Natural killer cell (primary cell): ENCODE measurements around the gene ATP5F1E. TPM values are rescaled to one million over a fixed set of nuclear protein-coding genes. Genes with fewer than 3 reads are reported as not detected.
"Not testable (repeated sequence)": the region's sequence is repeated elsewhere in the genome, so short reads cannot be mapped to it uniquely, and the experiment has no call there.

Experiments used
- ATAC-seq, 3 donors: fragments of 150-1000 bp in 2 of 3; fragments of 200-7000 bp in 1 of 3; cut with Tn5 transposase; 1 replicate in 1 of 3; 2 replicates in 2 of 3; pipeline ENCODE4 v1.10.0; 2021; ENCODE audit warnings: mild to moderate bottlenecking in 2 of 3, moderate library complexity in 2 of 3
- DNase-seq, 2 donors: peaks; one replicate each; pipeline versions ENCODE4 v3.0.0 to v3.0.0-alpha.2; 2013 to 2021; ENCODE audit warnings: mixed read lengths in 1 of 2
- H3K27ac ChIP-seq: one replicate; pipeline ENCODE4 v1.5.1; 2013; ENCODE audit warnings: mild to moderate bottlenecking, low read length
- H3K27me3 ChIP-seq: one replicate; pipeline ENCODE4 v1.6.1; 2013; ENCODE audit warnings: low read length; ENCODE audit not compliant: control insufficient read depth, insufficient read depth
- H3K36me3 ChIP-seq: one replicate; pipeline ENCODE4 v1.6.1; 2013; ENCODE audit warnings: low read length; ENCODE audit not compliant: control insufficient read depth, insufficient read depth
- H3K4me1 ChIP-seq: one replicate; pipeline ENCODE4 v1.6.1; 2013; ENCODE audit warnings: low read length; ENCODE audit not compliant: control insufficient read depth, insufficient read depth
- H3K4me3 ChIP-seq: one replicate; pipeline ENCODE4 v1.5.1; 2013; ENCODE audit warnings: low read length
- H3K9me3 ChIP-seq: one replicate; pipeline ENCODE4 v1.6.1; 2013; ENCODE audit warnings: low read length; ENCODE audit not compliant: control insufficient read depth, insufficient read depth
- H3K27ac Mint-ChIP-seq, 2 donors: one replicate each; pipeline ENCODE4 v1.8.0; 2022; ENCODE audit warnings: mild to moderate bottlenecking in 2 of 2, mixed read lengths in 2 of 2, moderate library complexity in 1 of 2
- H3K27me3 Mint-ChIP-seq, 2 donors: one replicate each; pipeline ENCODE4 v1.8.0; 2022; ENCODE audit warnings: low read depth in 2 of 2, mixed read lengths in 2 of 2
- H3K36me3 Mint-ChIP-seq: one replicate; pipeline ENCODE4 v1.8.0; 2022; ENCODE audit warnings: mixed read lengths
- H3K4me1 Mint-ChIP-seq, 2 donors: one replicate each; pipeline ENCODE4 v1.8.0; 2022; ENCODE audit warnings: mixed read lengths in 2 of 2
- H3K4me3 Mint-ChIP-seq: one replicate; pipeline ENCODE4 v1.8.0; 2022; ENCODE audit warnings: mild to moderate bottlenecking, moderate library complexity, mixed read lengths
- H3K9me3 Mint-ChIP-seq, 2 donors: one replicate each; pipeline ENCODE4 v1.8.0; 2022; ENCODE audit warnings: mixed read lengths in 2 of 2
- CTCF ChIP-seq: fragments of 200-600 bp; IDR thresholded peaks from one replicate; pipeline ENCODE4 v1.8.0; 2022; ENCODE audit warnings: antibody characterized with exemption
- WGBS: methylation state at CpG from one replicate; pipeline ENCODE4 v1.1.7; 2013; ENCODE audit warnings: missing lambda C conversion rate; ENCODE audit not compliant: insufficient coverage; 5-methylcytosine and 5-hydroxymethylcytosine counted together
- intact Hi-C: fragments of 100-400 bp; cut with micrococcal nuclease; formaldehyde crosslinking; loops from one replicate; pipeline ENCODE4 v1.14.2; 2022
- total RNA-seq, 4 donors: library from RNA; stranded (reverse); fragments of 120-200 nt in 1 of 4; gene quantifications; one replicate each; pipeline versions ENCODE4 v1.2.3 to v1.2.4, GENCODE V29; 2013 to 2022

The ATP5F1E gene
- total RNA-seq, 3 donors from 2014 or later (not counting 1 experiment from before 2014, with no cell fraction given), result 45.9 to 58.0 (median 50.8) TPM

GRCh38 chr20:59043698-59044097 lies 11.6 kb upstream of the ATP5F1E start:
- no peaks in the 10 kb centered on the region for H3K9me3 Mint-ChIP-seq
- no peaks in the 10 kb centered on the region for H3K36me3 Mint-ChIP-seq
- Histone ChIP-seq H3K4me1 (peaks cover 28% of the 10 kb centered on the region), H3K27me3 (no peaks in the 10 kb centered on the region), H3K4me3 (no peak overlapping the region), H3K9me3 (no peaks in the 10 kb centered on the region), H3K36me3 (no peaks in the 10 kb centered on the region), H3K27ac (peak overlapping the region; percentile 41)
- ATAC-seq (no peak), DNase-seq (peak in 1 of 2 donors; percentile 54)
- peaks cover 0 to 4% of the 10 kb centered on the region in 2 donors for H3K27me3 Mint-ChIP-seq
- TF ChIP-seq CTCF, result no peak
- peak overlapping the region; percentile 88 for H3K4me3 Mint-ChIP-seq
- 60% methylated on average over 1 of the region's 3 CpGs for WGBS
- H3K4me1 Mint-ChIP-seq, result peaks cover 33 to 35% of the 10 kb centered on the region in 2 donors
- intact Hi-C loops, result loop anchor here (2.0 kb wide), 1 partner anchor 153 kb away; no protein-coding TSS in a partner anchor
- H3K27ac Mint-ChIP-seq, result peak overlapping the region; percentile 84 to 87

DNA sequence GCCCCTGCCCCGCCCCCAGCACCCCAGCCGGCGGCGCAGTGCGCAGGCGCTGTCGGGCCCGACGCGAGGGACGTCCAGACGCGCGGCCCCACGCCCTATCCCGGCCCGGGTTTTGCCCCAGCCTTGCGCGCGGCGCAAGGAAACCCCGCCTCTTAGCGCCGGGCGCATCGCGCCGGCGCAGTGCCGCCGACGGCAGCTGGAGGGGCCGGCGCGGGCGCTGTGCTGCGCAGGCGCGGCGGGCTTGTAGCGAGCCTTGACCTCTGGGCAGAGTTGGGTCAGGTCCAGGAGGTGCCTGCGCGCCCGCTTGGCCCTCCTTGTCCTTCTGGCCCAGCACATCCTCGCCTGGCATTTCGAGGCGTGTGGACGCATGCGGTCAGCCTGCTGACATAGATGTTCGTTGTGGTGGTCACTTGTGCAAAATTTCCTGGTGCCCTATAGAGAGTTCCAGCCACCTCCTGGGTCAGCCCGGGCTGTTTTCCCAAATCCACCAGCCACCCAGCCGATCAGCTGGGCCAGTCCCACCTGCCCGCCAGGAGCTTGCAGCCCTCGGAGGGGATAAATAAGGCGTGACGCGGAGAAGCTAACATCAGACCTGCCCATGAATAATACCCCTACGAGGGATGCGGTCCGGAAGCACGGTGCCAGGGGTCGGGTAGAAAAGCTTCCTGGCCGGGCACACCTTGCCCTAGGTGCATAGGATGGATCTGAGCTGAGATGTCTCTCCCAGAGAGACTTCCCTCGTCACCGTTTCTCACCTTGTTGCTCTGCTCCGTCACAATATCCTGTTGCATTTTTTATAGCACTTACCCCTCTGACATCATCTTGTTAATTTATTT lies 10.9 kb upstream of the ATP5F1E start:
- peaks cover 3% of the 10 kb centered on the region for H3K36me3 ChIP-seq
- peaks cover 33 to 35% of the 10 kb centered on the region in 2 donors for H3K4me1 Mint-ChIP-seq
- H3K9me3 ChIP-seq, result no peaks in the 10 kb centered on the region
- no peak for TF ChIP-seq CTCF
- intact Hi-C loops, result loop anchor here (1.0 to 2.0 kb wide), 2 partner anchors 11 to 152 kb away; partner anchors contain the start of gene ATP5F1E
- H3K27ac Mint-ChIP-seq, result peak overlapping the region; percentile 84 to 87
- no peaks in the 10 kb centered on the region for H3K36me3 Mint-ChIP-seq
- no peaks in the 10 kb centered on the region for H3K27me3 ChIP-seq
- peaks cover 0 to 3% of the 10 kb centered on the region in 2 donors for H3K27me3 Mint-ChIP-seq
- peak overlapping the region; percentile 91 for H3K4me3 Mint-ChIP-seq
- H3K4me3 ChIP-seq, result peak overlapping the region; percentile 70
- peak; percentile 93 to 97 for DNase-seq
- ATAC-seq, result peak; percentile 93 to 99 (median 96)
- H3K27ac ChIP-seq, result peak overlapping the region; percentile 85
- H3K9me3 Mint-ChIP-seq, result no peaks in the 10 kb centered on the region
- H3K4me1 ChIP-seq, result peaks cover 28% of the 10 kb centered on the region
- whole genome bisulfite sequencing, result 17% methylated on average over 66 of the region's 66 CpGs

- Mint-ChIP-seq H3K4me1 (peaks cover 33 to 35% of the 10 kb centered on the region in 2 donors), H3K27me3 (no peaks in the 10 kb centered on the region), H3K36me3 (peaks cover 2% of the 10 kb centered on the region), H3K9me3 (no peaks in the 10 kb centered on the region), H3K4me3 (peak within 1 kb of the TSS; percentile 91), H3K27ac (peak within 1 kb of the TSS; percentile 84 to 87)
- peak; percentile 23 to 36 (median 29) for ATAC-seq
- Histone ChIP-seq H3K27me3 (no peaks in the 10 kb centered on the region), H3K27ac (peak within 1 kb of the TSS; percentile 85), H3K36me3 (peaks cover 9% of the 10 kb centered on the region), H3K4me1 (peaks cover 28% of the 10 kb centered on the region), H3K9me3 (no peaks in the 10 kb centered on the region), H3K4me3 (peak within 1 kb of the TSS; percentile 70)
- DNase-seq, result peak in 1 of 2 donors; percentile 56
- WGBS, result 5% methylated on average over 50 of the region's 50 CpGs
- TF ChIP-seq CTCF, result no peak
- intact Hi-C loops, result loop anchor here (1.0 to 2.0 kb wide), 2 partner anchors 10 to 151 kb away; partner anchors contain the start of gene ATP5F1E
Observed at GRCh38 chr20:59042151-59042795, 10.1 kb upstream of the ATP5F1E start, which contains the start of gene PRELID3B. Gene PRELID3B (minus strand): TSS chr20:59042786. CDS start chr20:59042730, 56 bp downstream.

DNA sequence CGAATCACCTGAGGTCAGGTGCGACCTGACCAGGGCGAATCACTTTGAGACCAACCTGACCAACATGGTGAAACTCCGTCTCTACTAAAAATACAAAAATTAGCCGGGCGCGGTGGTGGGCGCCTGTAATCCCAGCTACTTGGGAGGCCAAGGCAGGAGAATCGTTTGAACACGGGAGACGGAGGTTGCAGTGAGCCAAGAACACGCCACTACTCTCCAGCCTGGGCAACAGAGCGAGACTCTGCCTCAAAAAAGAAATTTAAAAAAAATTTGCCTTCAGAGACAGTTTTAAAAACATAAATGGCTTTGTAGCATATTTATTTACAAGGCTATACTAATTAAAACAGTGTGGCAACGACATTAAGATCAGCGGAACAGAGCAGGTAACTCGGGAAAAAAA lies 9.4 kb upstream of the ATP5F1E start:
- H3K4me3 Mint-ChIP-seq, result peak overlapping the region; percentile 91
- H3K4me3 ChIP-seq, H3K36me3 Mint-ChIP-seq, intact Hi-C loops, H3K9me3 ChIP-seq, DNase-seq, ATAC-seq, H3K27me3 ChIP-seq, H3K9me3 Mint-ChIP-seq, H3K27me3 Mint-ChIP-seq: not testable (repeated sequence)
- 90% methylated on average over 16 of the region's 16 CpGs for WGBS
- peaks cover 35 to 38% of the 10 kb centered on the region in 2 donors for H3K4me1 Mint-ChIP-seq
- Histone ChIP-seq H3K4me1 (peaks cover 28% of the 10 kb centered on the region), H3K27ac (peak overlapping the region; percentile 75), H3K36me3 (peaks cover 17% of the 10 kb centered on the region)
- peak overlapping the region; percentile 84 to 87 for H3K27ac Mint-ChIP-seq
